RKO (cell line): ENCODE measurements around the gene ELP5.
A peak's percentile ranks its signal among the peaks of the same experiment; 100 is the strongest.
"Not testable (repeated sequence)": the region's sequence is repeated elsewhere in the genome, so short reads cannot be mapped to it uniquely, and the experiment has no call there.

Source experiments
- DNase-seq: peaks from one replicate; pipeline ENCODE4 v3.0.0-alpha.2; 2016; ENCODE audit warnings: low spot score

The ELP5 gene

GRCh38 chr17:7236808-7237207 is 15.2 kb upstream of the ELP5 start:
- no peak for DNase-seq

- no peak for DNase-seq
Measured at GRCh38 chr17:7237266-7237760, 14.7 kb upstream of the ELP5 start.

- DNase-seq = peak; percentile 66
Measured at GRCh38 chr17:7237761-7238419, 14.1 kb upstream of the ELP5 start.

GRCh38 chr17:7238420-7239090 is 13.5 kb upstream of the ELP5 start:
- no peak for DNase-seq

GRCh38 chr17:7239091-7240027 is 12.7 kb upstream of the ELP5 start, which contains the start of gene PHF23:
Gene PHF23 (minus strand): TSS chr17:7239457. CDS start chr17:7239279, 178 bp downstream.
- peak; percentile 99 for DNase-seq

- no peak for DNase-seq
Measured at GRCh38 chr17:7240375-7240774, 11.6 kb upstream of the ELP5 start.

- peak; percentile 58 for DNase-seq
Measured at GRCh38 chr17:7241090-7241733, 10.8 kb upstream of the ELP5 start.

- peak; percentile 98 for DNase-seq
Measured at GRCh38 chr17:7241783-7242716, 10.0 kb upstream of the ELP5 start, which contains the start of gene GABARAP. Gene GABARAP (minus strand): TSS chr17:7242449. CDS start chr17:7242330, 119 bp downstream.

GRCh38 chr17:7242717-7243452 is 9.1 kb upstream of the ELP5 start:
- DNase-seq = peak; percentile 94

- no peak for DNase-seq
Measured at GRCh38 chr17:7243453-7243729, 8.6 kb upstream of the ELP5 start.

- not testable (repeated sequence) for DNase-seq
Measured at GRCh38 chr17:7243838-7244237, 8.2 kb upstream of the ELP5 start.

GRCh38 chr17:7246779-7247178 is 5.2 kb upstream of the ELP5 start:
- DNase-seq = no peak

- DNase-seq = no peak
Measured at GRCh38 chr17:7248796-7249195, 3.2 kb upstream of the ELP5 start.

GRCh38 chr17:7249214-7249613 is 2.8 kb upstream of the ELP5 start:
- DNase-seq = no peak

- DNase-seq = no peak
Measured at GRCh38 chr17:7249830-7250229, 2.2 kb upstream of the ELP5 start.

- no peak for DNase-seq
Measured at GRCh38 chr17:7250695-7251627, 1.1 kb upstream of the ELP5 start.

- peak; percentile 100 for DNase-seq
Measured at GRCh38 chr17:7251661-7252175, 297 bp upstream of the ELP5 start, which contains the start of gene CTDNEP1. Gene CTDNEP1 (minus strand): TSS chr17:7251734. CDS start chr17:7251296, 438 bp downstream.

- no peak for DNase-seq
Measured at GRCh38 chr17:7253082-7253481, 1.1 kb downstream of the ELP5 start.

- no peak for DNase-seq
Measured at GRCh38 chr17:7254511-7254910, 2.5 kb downstream of the ELP5 start.
